AG09319 (cell line): ENCODE results near the gene SHMT1.
"Not testable (repeated sequence)": the region's sequence is repeated elsewhere in the genome, so short reads cannot be mapped to it uniquely, and the experiment has no call there.

Experiments
- DNase-seq: peaks from one replicate; pipeline ENCODE4 v3.0.0-alpha.2; 2010; ENCODE audit warnings: low read depth; ENCODE audit errors: extremely low read depth
- CTCF ChIP-seq: IDR thresholded peaks from 2 replicates; pipeline ENCODE4 v1.5.1; 2011; ENCODE audit warnings: low read depth, mild to moderate bottlenecking, inconsistent platforms, low read length, moderate library complexity

The SHMT1 gene

GRCh38 chr17:18314059-18314730, 49.2 kb downstream of the SHMT1 start:
- TF ChIP-seq CTCF: no peak
- DNase-seq: no peak

- no peak for DNase-seq
- no peak for TF ChIP-seq CTCF
Measured at GRCh38 chr17:18309202-18309601, 54.1 kb downstream of the SHMT1 start.

- DNase-seq: not testable (repeated sequence)
Measured at GRCh38 chr17:18303206-18303605, 60.1 kb downstream of the SHMT1 start.

- TF ChIP-seq CTCF: no peak
- no peak for DNase-seq
Measured at GRCh38 chr17:18300725-18301480, 62.4 kb downstream of the SHMT1 start.

- not testable (repeated sequence) for DNase-seq
Measured at GRCh38 chr17:18298061-18298460, 65.3 kb downstream of the SHMT1 start.

GRCh38 chr17:18291718-18292540, 71.4 kb downstream of the SHMT1 start:
- DNase-seq: no peak
- no peak for TF ChIP-seq CTCF

- no peak for TF ChIP-seq CTCF
- DNase-seq: no peak
Measured at GRCh38 chr17:18285296-18285695, 78.1 kb downstream of the SHMT1 start.

- TF ChIP-seq CTCF: no peak
- DNase-seq: no peak
Measured at GRCh38 chr17:18281788-18282187, 81.6 kb downstream of the SHMT1 start.
